K562 (cell line): ENCODE results near the gene FRMD1. TPM values are rescaled to one million over a fixed set of nuclear protein-coding genes. Genes with fewer than 3 reads are reported as not detected.

ENCODE experiments used
- ATAC-seq: fragments of 200-7000 bp; cut with Tn5 transposase; 3 replicates; pipeline ENCODE4 v1.9.1; 2020; ENCODE audit warnings: moderate library complexity
- BruUV-seq: library from RNA; stranded (reverse); fragments of 400-500 nt; replicated peaks from 2 replicates; lab custom pipeline; 2021; lab: Mats Ljungman, UMichigan
- CTCF ChIA-PET: fragments of 300-600 bp; formaldehyde crosslinking; extraction: SDS; loops from one replicate; lab custom pipeline; 2021; ENCODE audit warnings: low intra/inter-chr PET ratio; lab: Yijun Ruan, JAX
- POLR2A ChIA-PET: fragments of 300-600, 350-650 bp; sonication (Branson Sonifier 250); formaldehyde crosslinking; extraction: SDS; loops from one replicate; lab custom pipeline; 2021; ENCODE audit warnings: antibody characterized with exemption, inconsistent platforms; lab: Yijun Ruan, JAX
- DNase-seq, 4 experiments: peaks; one replicate each; pipeline versions ENCODE4 v3.0.0 to v3.0.0-alpha.2; 2011 to 2018; ENCODE audit warnings: low spot score in 3 of 4, mixed read lengths in 3 of 4; ENCODE audit errors: extremely low read depth in 1 of 4
- FAIRE-seq: peaks from 2 replicates; lab custom pipeline; 2011; peaks lifted over from hg19 to GRCh38; lab: Jason Lieb, UNC
- H2AFZ ChIP-seq: 2 replicates; pipeline ENCODE4 v1.6.0; 2011; ENCODE audit warnings: low read depth, low read length, control low read depth, inconsistent platforms
- H3K27ac ChIP-seq: fragments of 200-600 bp; 3 replicates; pipeline ENCODE4 v1.8.0; 2011; ENCODE audit warnings: low read depth, mild to moderate bottlenecking, control low read depth, inconsistent platforms, low read length, moderate library complexity, mixed read lengths; ENCODE audit errors: extremely low read depth
- H3K27me3 ChIP-seq, 2 experiments: fragments of 300-600 bp in 1 of 2; 2 replicates in 1 of 2; 3 replicates in 1 of 2; pipeline versions ENCODE4 v1.6.0 to v1.8.0; 2011; ENCODE audit warnings: inconsistent platforms in 2 of 2, low read length in 2 of 2, mild to moderate bottlenecking in 1 of 2, mixed read lengths in 1 of 2, moderate library complexity in 1 of 2; ENCODE audit not compliant: control insufficient read depth in 2 of 2, insufficient read depth in 2 of 2
- H3K36me3 ChIP-seq: fragments of 300-600 bp; 3 replicates; pipeline ENCODE4 v1.8.0; 2011; ENCODE audit warnings: mild to moderate bottlenecking, low read length, inconsistent platforms; ENCODE audit not compliant: control insufficient read depth, insufficient read depth
- H3K4me1 ChIP-seq, 2 experiments: fragments of 200-600 bp in 1 of 2; replicated peaks in 1 of 2; 2 replicates in 1 of 2; 3 replicates in 1 of 2; pipeline versions ENCODE4 v1.5.1 to v1.8.0; 2011; ENCODE audit warnings: inconsistent platforms in 2 of 2, low read length in 2 of 2, mild to moderate bottlenecking in 1 of 2, mixed read lengths in 1 of 2, moderate library complexity in 1 of 2; ENCODE audit not compliant: control insufficient read depth in 2 of 2, insufficient read depth in 2 of 2
- H3K4me2 ChIP-seq: 2 replicates; pipeline ENCODE4 v1.6.1; 2011; ENCODE audit warnings: low read length, control low read depth, inconsistent platforms, mixed read lengths; ENCODE audit not compliant: insufficient read depth
- H3K4me3 ChIP-seq: fragments of 200-600 bp; sonication (generic), shearing (Covaris generic); 2 replicates; pipeline ENCODE4 v1.5.1; 2016; ENCODE audit warnings: control low read depth, inconsistent platforms
- H3K79me2 ChIP-seq: fragments of 200-600 bp; 3 replicates; pipeline ENCODE4 v1.8.0; 2011; ENCODE audit warnings: low read length, inconsistent platforms; ENCODE audit not compliant: control insufficient read depth, insufficient read depth
- H3K9ac ChIP-seq, 2 experiments: 2 replicates each; pipeline versions ENCODE4 v1.6.0 to v1.6.1; 2011; ENCODE audit warnings: low read depth in 2 of 2, low read length in 2 of 2, control low read depth in 1 of 2, inconsistent platforms in 1 of 2, mild to moderate bottlenecking in 1 of 2, mixed read lengths in 1 of 2; ENCODE audit not compliant: insufficient read depth in 1 of 2
- H3K9me1 ChIP-seq: one replicate; pipeline ENCODE4 v1.6.0; 2011; ENCODE audit warnings: inconsistent platforms, mild to moderate bottlenecking, low read length, moderate library complexity; ENCODE audit not compliant: control insufficient read depth, insufficient read depth
- H3K9me3 ChIP-seq: replicated peaks from 2 replicates; pipeline ENCODE4 v1.5.1; 2011; ENCODE audit warnings: low read depth, low read length, inconsistent platforms; ENCODE audit not compliant: control insufficient read depth, insufficient read depth
- H4K20me1 ChIP-seq: replicated peaks from 2 replicates; pipeline ENCODE4 v1.6.1; 2011; ENCODE audit warnings: low read length, inconsistent platforms, mixed read lengths; ENCODE audit not compliant: control insufficient read depth, insufficient read depth
- ESRRA ChIP-seq: fragments of 450-650 bp; IDR thresholded peaks from 2 replicates; pipeline ENCODE4 v1.6.1; 2014; ENCODE audit warnings: low read depth, mild to moderate bottlenecking, moderate library complexity, borderline replicate concordance
- L3MBTL2 ChIP-seq: fragments of 450-650 bp; IDR thresholded peaks from 2 replicates; pipeline ENCODE4 v1.6.1; 2016; ENCODE audit warnings: mild to moderate bottlenecking, moderate library complexity
- U2AF2 ChIP-seq: fragments of 200-400 bp; formaldehyde crosslinking; optimal IDR thresholded peaks from 2 replicates; pipeline ENCODE3; 2017; ENCODE audit warnings: low read depth, mild to moderate bottlenecking, low read length
- WGBS: fragments of 100-300 bp; shearing (Covaris generic); methylation state at CpG from one replicate; pipeline ENCODE4 v1.1.6; 2016; ENCODE audit warnings: low coverage, mixed read lengths; ENCODE audit not compliant: insufficient coverage; ENCODE audit errors: missing lambda C conversion rate; 5-methylcytosine and 5-hydroxymethylcytosine counted together
- in situ Hi-C: fragments of 300-500 bp; cut with MboI; formaldehyde crosslinking; loops from 4 replicates; pipeline ENCODE4 v1.15.0; 2018; ENCODE audit warnings: inconsistent platforms, mixed read lengths
- intact Hi-C: fragments of 100-400 bp; cut with micrococcal nuclease; formaldehyde crosslinking; loops from 2 replicates; pipeline ENCODE4 v1.14.2; 2022
- polyA plus RNA-seq, 8 experiments: library from polyadenylated mRNA; depleted of rRNA in 4 of 8; stranded (reverse) in 5 of 8; unstranded in 3 of 8; fragments of >200 nt; fragmentation: Nextera tagmentation in 2 of 8; fragmentation: Illumina TruSeq in 1 of 8; extraction: Ambion mirVana in 2 of 8; extraction: Trizol in 1 of 8; gene quantifications; 2 replicates each; pipeline versions ENCODE4 v1.2.1 to v1.2.3, GENCODE V29; 2011 to 2014; ENCODE audit warnings: inconsistent platforms in 1 of 8, missing spikeins in 1 of 8
- total RNA-seq, 7 experiments: library from RNA; depleted of rRNA in 6 of 7; stranded (reverse); fragments of >200 nt in 6 of 7; fragmentation: Illumina TruSeq in 2 of 7; extraction: Trizol in 2 of 7; gene quantifications; 2 replicates each; pipeline versions ENCODE4 v1.2.1 to v1.2.3, GENCODE V29; 2011 to 2021; ENCODE audit warnings: low replicate concordance in 1 of 7
- TF ChIP-seq, protein P1 (sequence below): fragments of 250-450 bp; sonication (Bioruptor Pico); IDR thresholded peaks from 2 replicates; pipeline ENCODE4 v1.8.0; 2021; ENCODE audit warnings: borderline replicate concordance, mild to moderate bottlenecking, moderate library complexity; ENCODE audit not compliant: poor library complexity, severe bottlenecking

The FRMD1 gene
- total and polyA plus RNA-seq, 9 of the 15 experiments (the other 6 are each of a cell fraction or from before 2014, with no cell fraction given): 0.01 to 0.04 (median 0.01) TPM; not detected in 6

DNA sequence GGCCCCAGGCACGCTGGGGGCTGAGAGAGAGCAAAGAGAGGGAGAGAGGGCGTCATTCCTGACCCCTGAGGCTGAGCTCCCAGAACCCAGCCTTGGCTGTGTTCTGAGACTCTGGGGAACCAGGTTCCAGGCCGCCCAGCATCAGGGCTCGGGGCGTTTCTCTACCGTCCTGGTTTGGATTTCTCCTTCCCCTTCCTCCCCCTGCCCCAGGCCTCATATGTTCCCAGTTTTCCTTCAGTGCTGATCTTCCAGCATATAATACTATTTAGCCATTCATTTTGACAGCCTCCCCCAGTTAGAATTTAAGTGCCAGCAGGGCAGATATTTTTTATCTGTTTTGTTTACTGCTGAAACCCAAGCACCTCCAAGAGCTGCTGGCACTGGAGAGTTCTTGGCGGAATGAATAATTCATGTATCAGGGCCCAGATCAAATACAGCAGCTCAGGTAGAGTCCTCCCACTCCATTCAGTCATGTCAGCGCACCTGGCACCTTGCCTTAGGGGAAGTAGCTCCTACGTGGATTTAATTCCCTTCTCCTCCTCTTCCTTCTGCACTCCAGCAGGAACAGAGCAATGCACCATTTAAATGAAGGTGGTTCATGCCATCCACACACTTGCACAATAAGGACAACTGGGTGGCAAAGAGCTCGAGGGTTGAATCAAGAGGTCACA is 23.4 kb upstream of the FRMD1 start:
- Histone ChIP-seq H3K4me2 (no peak overlapping the region), H3K9me3 (no peaks in the 10 kb centered on the region), H4K20me1 (peaks cover 4% of the 10 kb centered on the region), H3K9me1 (no peaks in the 10 kb centered on the region), H3K27me3 (peaks cover 52 to 71% of the 10 kb centered on the region in 2 experiments), H3K9ac (no peak overlapping the region), H3K36me3 (no peaks in the 10 kb centered on the region), H3K4me3 (no peak overlapping the region), H2AFZ (no peak overlapping the region), H3K27ac (no peak overlapping the region), H3K79me2 (no peaks in the 10 kb centered on the region), H3K4me1 (peaks cover 10% of the 10 kb centered on the region in 2 experiments; a peak in 4 of 5 replicates)
- TF ChIP-seq L3MBTL2: no peak
- no peak for TF ChIP-seq U2AF2
- TF ChIP-seq, protein P1, sequence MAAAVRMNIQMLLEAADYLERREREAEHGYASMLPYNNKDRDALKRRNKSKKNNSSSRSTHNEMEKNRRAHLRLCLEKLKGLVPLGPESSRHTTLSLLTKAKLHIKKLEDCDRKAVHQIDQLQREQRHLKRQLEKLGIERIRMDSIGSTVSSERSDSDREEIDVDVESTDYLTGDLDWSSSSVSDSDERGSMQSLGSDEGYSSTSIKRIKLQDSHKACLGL (CRISPR knock-in tag): no peak
- no peak for TF ChIP-seq ESRRA
- ATAC-seq (no peak), DNase-seq (no peak), FAIRE-seq (no peak)
- POLR2A ChIA-PET: interaction anchor here (0.7 kb wide), 1 partner anchor 15 kb away, joined by 4 read pairs; no protein-coding TSS in a partner anchor
- WGBS: under 1% methylated on average over 10 of the region's 10 CpGs
- CTCF ChIA-PET: no interaction called here
- in situ Hi-C loops (no loop called here), intact Hi-C loops (no loop called here)
- no TSS peak for BruUV-seq
